OCI-LY1 (cell line): ENCODE results near the gene SAMD3.

Source experiments
- H2AFZ ChIP-seq: fragments of 200-600 bp; sonication (generic), shearing (Covaris generic); 2 replicates; pipeline ENCODE4 v1.6.0; 2014; ENCODE audit warnings: antibody characterized with exemption, mild to moderate bottlenecking, low read length
- H3F3A ChIP-seq: fragments of 200-600 bp; sonication (generic), shearing (Covaris generic); 2 replicates; pipeline ENCODE4 v1.6.0; 2014; ENCODE audit warnings: mild to moderate bottlenecking, antibody characterized with exemption, low read length, moderate library complexity; ENCODE audit not compliant: insufficient read depth
- H3K27ac ChIP-seq: fragments of 200-600 bp; sonication (generic); 2 replicates; pipeline ENCODE4 v1.5.1; 2014; ENCODE audit warnings: low read length, mixed run types, mild to moderate bottlenecking, low read depth; ENCODE audit not compliant: poor library complexity, severe bottlenecking
- H3K27me3 ChIP-seq: fragments of 200-600 bp; sonication (generic); 2 replicates; pipeline ENCODE4 v1.6.0; 2014; ENCODE audit warnings: antibody characterized with exemption, mild to moderate bottlenecking, low read length, moderate library complexity; ENCODE audit not compliant: insufficient read depth
- H3K36me3 ChIP-seq: fragments of 200-600 bp; sonication (generic); 2 replicates; pipeline ENCODE4 v1.6.1; 2014; ENCODE audit warnings: mild to moderate bottlenecking, antibody characterized with exemption, low read length, moderate library complexity, mixed read lengths; ENCODE audit not compliant: insufficient read depth
- H3K4me1 ChIP-seq: fragments of 200-600 bp; sonication (generic); 2 replicates; pipeline ENCODE4 v1.5.1; 2014; ENCODE audit warnings: mild to moderate bottlenecking, low read length, moderate library complexity; ENCODE audit not compliant: insufficient read depth, severe bottlenecking
- H3K4me2 ChIP-seq: fragments of 200-600 bp; sonication (generic), shearing (Covaris generic); 2 replicates; pipeline ENCODE4 v1.6.1; 2014; ENCODE audit warnings: low read length
- H3K4me3 ChIP-seq: fragments of 200-600 bp; sonication (generic); 2 replicates; pipeline ENCODE4 v1.5.1; 2014; ENCODE audit warnings: low read length, low read depth, mild to moderate bottlenecking, mixed read lengths; ENCODE audit not compliant: poor library complexity, severe bottlenecking
- H3K79me2 ChIP-seq: fragments of 200-600 bp; shearing (Covaris generic); 2 replicates; pipeline ENCODE4 v1.6.1; 2016; ENCODE audit warnings: mixed run types, low read length, mixed read lengths; ENCODE audit not compliant: insufficient read depth
- H3K9ac ChIP-seq: fragments of 200-600 bp; sonication (generic), shearing (Covaris generic); 2 replicates; pipeline ENCODE4 v1.6.1; 2014; ENCODE audit warnings: mild to moderate bottlenecking, low read length, mixed read lengths
- H3K9me2 ChIP-seq: fragments of 200-600 bp; sonication (generic), shearing (Covaris generic); 2 replicates; pipeline ENCODE4 v1.6.1; 2014; ENCODE audit warnings: low read depth, mild to moderate bottlenecking, low read length, mixed read lengths
- H3K9me3 ChIP-seq: fragments of 200-600 bp; shearing (Covaris generic); 2 replicates; pipeline ENCODE4 v1.6.1; 2014; ENCODE audit warnings: low read length, mixed read lengths
- H4K20me1 ChIP-seq: fragments of 200-600 bp; sonication (generic), shearing (Covaris generic); 2 replicates; pipeline ENCODE4 v1.6.0; 2016; ENCODE audit warnings: mild to moderate bottlenecking, low read length; ENCODE audit not compliant: insufficient read depth
- EZH2 ChIP-seq: fragments of 200-600 bp; sonication (generic), shearing (Covaris generic); IDR thresholded peaks from 2 replicates; pipeline ENCODE4 v1.8.0; 2017; ENCODE audit warnings: borderline replicate concordance, mixed run types, mild to moderate bottlenecking, antibody characterized with exemption, low read length, moderate library complexity, mixed read lengths
- TF ChIP-seq, protein P1 (sequence below): fragments of 200-600 bp; sonication (generic), shearing (Covaris generic); IDR thresholded peaks from 2 replicates; pipeline ENCODE4 v1.5.1; 2017; ENCODE audit warnings: mild to moderate bottlenecking, antibody characterized with exemption, low read length, moderate library complexity, mixed read lengths

SAMD3 gene

DNA sequence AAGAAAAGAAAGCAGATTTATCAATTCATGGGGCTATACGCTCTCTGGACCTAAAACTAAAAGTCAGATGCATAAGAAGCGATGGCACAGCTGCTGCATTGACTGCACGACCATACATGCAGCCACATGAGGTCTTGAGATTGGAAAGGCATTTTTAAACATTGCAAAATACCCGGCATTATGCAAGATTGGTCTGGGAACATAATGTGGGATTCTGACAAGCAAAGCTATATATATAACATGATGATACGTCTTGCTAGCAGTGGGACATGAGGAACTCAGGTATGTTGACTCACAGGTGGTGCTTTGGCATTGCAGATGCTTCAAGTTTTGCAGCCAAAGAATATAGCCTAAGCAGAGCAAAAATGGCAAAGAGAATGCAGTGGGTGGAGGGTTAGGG is 55.1 kb downstream of the SAMD3 start:
- Histone ChIP-seq H3K9me3 (no peaks in the 10 kb centered on the region), H3K27ac (no peak overlapping the region), H3K36me3 (no peaks in the 10 kb centered on the region), H3K4me3 (no peak overlapping the region), H3K27me3 (no peaks in the 10 kb centered on the region), H3K9me2 (no peaks in the 10 kb centered on the region), H4K20me1 (no peaks in the 10 kb centered on the region), H3K9ac (no peak overlapping the region), H3K4me2 (no peak overlapping the region), H3K79me2 (no peaks in the 10 kb centered on the region), H3K4me1 (no peaks in the 10 kb centered on the region), H3F3A (no peaks in the 10 kb centered on the region), H2AFZ (no peak overlapping the region)
- TF ChIP-seq, protein P1, sequence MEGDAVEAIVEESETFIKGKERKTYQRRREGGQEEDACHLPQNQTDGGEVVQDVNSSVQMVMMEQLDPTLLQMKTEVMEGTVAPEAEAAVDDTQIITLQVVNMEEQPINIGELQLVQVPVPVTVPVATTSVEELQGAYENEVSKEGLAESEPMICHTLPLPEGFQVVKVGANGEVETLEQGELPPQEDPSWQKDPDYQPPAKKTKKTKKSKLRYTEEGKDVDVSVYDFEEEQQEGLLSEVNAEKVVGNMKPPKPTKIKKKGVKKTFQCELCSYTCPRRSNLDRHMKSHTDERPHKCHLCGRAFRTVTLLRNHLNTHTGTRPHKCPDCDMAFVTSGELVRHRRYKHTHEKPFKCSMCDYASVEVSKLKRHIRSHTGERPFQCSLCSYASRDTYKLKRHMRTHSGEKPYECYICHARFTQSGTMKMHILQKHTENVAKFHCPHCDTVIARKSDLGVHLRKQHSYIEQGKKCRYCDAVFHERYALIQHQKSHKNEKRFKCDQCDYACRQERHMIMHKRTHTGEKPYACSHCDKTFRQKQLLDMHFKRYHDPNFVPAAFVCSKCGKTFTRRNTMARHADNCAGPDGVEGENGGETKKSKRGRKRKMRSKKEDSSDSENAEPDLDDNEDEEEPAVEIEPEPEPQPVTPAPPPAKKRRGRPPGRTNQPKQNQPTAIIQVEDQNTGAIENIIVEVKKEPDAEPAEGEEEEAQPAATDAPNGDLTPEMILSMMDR, result no peak
- TF ChIP-seq EZH2, result no peak

DNA sequence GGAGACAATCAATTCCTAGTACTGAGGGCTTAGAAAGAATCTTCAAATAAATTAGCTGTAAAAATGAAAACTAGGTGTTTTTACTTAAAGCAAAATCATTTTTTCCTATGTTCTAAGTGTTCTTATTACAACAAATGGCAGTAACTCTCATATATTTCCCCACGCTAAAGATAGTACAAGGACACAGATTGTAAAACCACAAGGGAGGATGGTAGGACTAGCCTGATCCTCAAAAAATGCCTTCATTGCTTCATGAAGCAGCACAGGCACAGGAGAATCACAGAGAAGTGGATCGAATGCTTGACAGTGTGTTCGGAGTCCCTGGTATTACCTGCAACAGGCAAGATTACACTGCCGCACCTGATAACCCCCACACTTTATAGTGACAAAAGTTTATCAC is 58.5 kb downstream of the SAMD3 start:
- no peaks in the 10 kb centered on the region for H3K9me2 ChIP-seq
- H2AFZ ChIP-seq, result no peak overlapping the region
- no peak overlapping the region for H3K4me3 ChIP-seq
- H3K9ac ChIP-seq, result no peak overlapping the region
- H3K27ac ChIP-seq, result no peak overlapping the region
- no peak for TF ChIP-seq EZH2
- TF ChIP-seq, protein P1, result no peak
- no peaks in the 10 kb centered on the region for H4K20me1 ChIP-seq
- no peak overlapping the region for H3K4me2 ChIP-seq
- H3K27me3 ChIP-seq, result no peaks in the 10 kb centered on the region
- H3K9me3 ChIP-seq, result peaks cover 2% of the 10 kb centered on the region; the same call in 1 of the 2 replicates
- H3K4me1 ChIP-seq, result no peaks in the 10 kb centered on the region
- H3F3A ChIP-seq, result no peaks in the 10 kb centered on the region
- no peaks in the 10 kb centered on the region for H3K36me3 ChIP-seq
- no peaks in the 10 kb centered on the region for H3K79me2 ChIP-seq

DNA sequence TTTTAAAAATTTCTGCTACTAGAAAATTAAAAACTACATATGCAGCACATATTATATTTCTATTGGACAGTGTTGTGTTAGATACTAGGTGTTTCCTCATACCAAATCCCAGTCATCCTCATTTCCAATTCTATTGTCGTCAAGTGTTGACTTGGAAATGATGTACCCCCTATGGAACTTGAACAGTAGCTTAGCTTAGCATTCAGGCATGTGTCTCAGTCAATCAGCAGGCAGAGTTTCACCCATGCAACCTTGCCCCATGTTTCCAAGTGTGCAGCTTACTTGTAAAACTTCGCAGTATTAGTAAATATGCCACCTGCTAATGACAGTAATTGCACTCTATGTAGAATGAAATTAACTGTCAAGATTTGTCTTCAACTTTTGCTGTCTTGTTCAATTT is 59.5 kb downstream of the SAMD3 start:
- Histone ChIP-seq H3K9me2 (no peaks in the 10 kb centered on the region), H3K36me3 (no peaks in the 10 kb centered on the region), H2AFZ (no peak overlapping the region), H3K27me3 (no peaks in the 10 kb centered on the region), H3K9ac (no peak overlapping the region), H3F3A (no peaks in the 10 kb centered on the region), H3K4me1 (no peaks in the 10 kb centered on the region), H4K20me1 (no peaks in the 10 kb centered on the region), H3K4me3 (no peak overlapping the region), H3K27ac (no peak overlapping the region), H3K79me2 (no peaks in the 10 kb centered on the region), H3K9me3 (peaks cover 2% of the 10 kb centered on the region; the same call in 1 of the 2 replicates), H3K4me2 (no peak overlapping the region)
- TF ChIP-seq, protein P1, result no peak
- no peak for TF ChIP-seq EZH2
